Ectodermal cell (in vitro differentiated cells): ENCODE results near the gene ALG11.
"Not testable (repeated sequence)": the region's sequence is repeated elsewhere in the genome, so short reads cannot be mapped to it uniquely, and the experiment has no call there.

Experiments used
- H3K27ac ChIP-seq: 2 replicates; pipeline ENCODE4 v1.7.0; 2013; ENCODE audit warnings: mild to moderate bottlenecking, low read depth, low read length; ENCODE audit not compliant: insufficient read depth, poor library complexity, severe bottlenecking
- H3K27me3 ChIP-seq: 2 replicates; pipeline ENCODE4 v1.7.0; 2013; ENCODE audit warnings: mild to moderate bottlenecking, low read length; ENCODE audit not compliant: insufficient read depth, control insufficient read depth, poor library complexity, severe bottlenecking
- H3K36me3 ChIP-seq: one replicate; pipeline ENCODE4 v1.7.0; 2013; ENCODE audit warnings: low read length; ENCODE audit not compliant: control insufficient read depth, insufficient read depth
- H3K4me1 ChIP-seq: one replicate; pipeline ENCODE4 v1.7.0; 2013; ENCODE audit warnings: low read length; ENCODE audit not compliant: control insufficient read depth, insufficient read depth
- H3K4me3 ChIP-seq: 2 replicates; pipeline ENCODE4 v1.7.0; 2013; ENCODE audit warnings: low read depth, low read length, control low read depth; ENCODE audit not compliant: insufficient read depth
- H3K9me3 ChIP-seq: 2 replicates; pipeline ENCODE4 v1.7.0; 2013; ENCODE audit warnings: mild to moderate bottlenecking, low read length, moderate library complexity; ENCODE audit not compliant: control insufficient read depth
- WGBS, 2 experiments: methylation state at CpG; one replicate each; pipeline ENCODE4 v1.1.7; 2013; ENCODE audit warnings: missing lambda C conversion rate in 2 of 2; 5-methylcytosine and 5-hydroxymethylcytosine counted together

Gene ALG11

GRCh38 chr13:52027832-52028231, 15.6 kb downstream of the ALG11 start:
- 96 to 100% methylated on average over 1 of the region's 1 CpG for WGBS, 2 experiments
- no peak overlapping the region for H3K4me3 ChIP-seq
- no peaks in the 10 kb centered on the region for H3K9me3 ChIP-seq
- no peak overlapping the region for H3K27ac ChIP-seq
- no peaks in the 10 kb centered on the region for H3K27me3 ChIP-seq
- no peaks in the 10 kb centered on the region for H3K4me1 ChIP-seq
- H3K36me3 ChIP-seq, result peaks cover 43% of the 10 kb centered on the region

- peaks cover 43% of the 10 kb centered on the region for H3K36me3 ChIP-seq
- 94 to 98% methylated on average over 4 of the region's 4 CpGs for WGBS, 2 experiments
- H3K9me3 ChIP-seq, result no peaks in the 10 kb centered on the region
- H3K4me1 ChIP-seq, result no peaks in the 10 kb centered on the region
- H3K4me3 ChIP-seq, result no peak overlapping the region
- H3K27me3 ChIP-seq, result no peaks in the 10 kb centered on the region
- H3K27ac ChIP-seq, result no peak overlapping the region
Observed at GRCh38 chr13:52029569-52029968, 17.4 kb downstream of the ALG11 start.

GRCh38 chr13:52030401-52030800, 18.2 kb downstream of the ALG11 start:
- H3K27me3 ChIP-seq, H3K27ac ChIP-seq, H3K9me3 ChIP-seq, H3K4me1 ChIP-seq, H3K4me3 ChIP-seq: not testable (repeated sequence)
- H3K36me3 ChIP-seq, result peaks cover 39% of the 10 kb centered on the region
- 97 to 98% methylated on average over 6 of the region's 6 CpGs for WGBS, 2 experiments

- no peaks in the 10 kb centered on the region for H3K27me3 ChIP-seq
- no peaks in the 10 kb centered on the region for H3K4me1 ChIP-seq
- H3K27ac ChIP-seq, result no peak overlapping the region
- peaks cover 20% of the 10 kb centered on the region for H3K36me3 ChIP-seq
- no peak overlapping the region for H3K4me3 ChIP-seq
- WGBS, 2 experiments, result 97 to 98% methylated on average over 2 of the region's 2 CpGs
- no peaks in the 10 kb centered on the region for H3K9me3 ChIP-seq
Observed at GRCh38 chr13:52033039-52033438, 20.8 kb downstream of the ALG11 start.

- 85 to 92% methylated on average over 5 of the region's 5 CpGs for WGBS, 2 experiments
- Histone ChIP-seq H3K9me3 (no peaks in the 10 kb centered on the region), H3K4me1 (no peaks in the 10 kb centered on the region), H3K27me3 (no peaks in the 10 kb centered on the region), H3K27ac (no peak overlapping the region), H3K4me3 (no peak overlapping the region), H3K36me3 (peaks cover 4% of the 10 kb centered on the region)
Observed at GRCh38 chr13:52034616-52035226, 22.5 kb downstream of the ALG11 start.

- H3K4me3 ChIP-seq, result no peak overlapping the region
- WGBS, 2 experiments, result 79 to 86% methylated on average over 1 of the region's 1 CpG
Observed at GRCh38 chr13:52036037-52036436, 23.8 kb downstream of the ALG11 start.

GRCh38 chr13:52043675-52044074, 31.5 kb downstream of the ALG11 start:
- Histone ChIP-seq H3K4me1 (no peaks in the 10 kb centered on the region), H3K9me3 (no peaks in the 10 kb centered on the region), H3K27me3 (no peaks in the 10 kb centered on the region), H3K36me3 (no peaks in the 10 kb centered on the region), H3K4me3 (no peak overlapping the region), H3K27ac (no peak overlapping the region)
- 91 to 94% methylated on average over 3 of the region's 3 CpGs for WGBS, 2 experiments

More at GRCh38 chr13:52036037-52036436, 23.8 kb downstream of the ALG11 start:
- Histone ChIP-seq H3K9me3 (no peaks in the 10 kb centered on the region), H3K36me3 (peaks cover 4% of the 10 kb centered on the region), H3K27ac (no peak overlapping the region), H3K27me3 (no peaks in the 10 kb centered on the region), H3K4me1 (no peaks in the 10 kb centered on the region)

- no peaks in the 10 kb centered on the region for H3K27me3 ChIP-seq
- 93 to 97% methylated on average over 3 of the region's 3 CpGs for WGBS, 2 experiments
- H3K27ac ChIP-seq, result no peak overlapping the region
- no peaks in the 10 kb centered on the region for H3K9me3 ChIP-seq
- no peak overlapping the region for H3K4me3 ChIP-seq
- no peaks in the 10 kb centered on the region for H3K4me1 ChIP-seq
- H3K36me3 ChIP-seq, result no peaks in the 10 kb centered on the region
Observed at GRCh38 chr13:52047463-52047862, 35.3 kb downstream of the ALG11 start.

- Histone ChIP-seq H3K4me1 (no peaks in the 10 kb centered on the region), H3K27me3 (no peaks in the 10 kb centered on the region), H3K4me3 (no peak overlapping the region), H3K27ac (no peak overlapping the region), H3K9me3 (no peaks in the 10 kb centered on the region), H3K36me3 (no peaks in the 10 kb centered on the region)
- 95% methylated on average over 2 of the region's 2 CpGs for WGBS, 2 experiments
Observed at GRCh38 chr13:52048516-52048915, 36.3 kb downstream of the ALG11 start.

- no peak overlapping the region for H3K27ac ChIP-seq
- WGBS, 2 experiments, result 91 to 94% methylated on average over 7 of the region's 7 CpGs
Observed at GRCh38 chr13:52051400-52051799, 39.2 kb downstream of the ALG11 start.

GRCh38 chr13:52053460-52053859, 41.3 kb downstream of the ALG11 start:
- no peaks in the 10 kb centered on the region for H3K4me1 ChIP-seq
- 91 to 92% methylated on average over 4 of the region's 4 CpGs for WGBS, 2 experiments
- H3K9me3 ChIP-seq, result no peaks in the 10 kb centered on the region
- H3K27me3 ChIP-seq, result no peaks in the 10 kb centered on the region
- H3K27ac ChIP-seq, result no peak overlapping the region
- H3K4me3 ChIP-seq, result no peak overlapping the region
- H3K36me3 ChIP-seq, result no peaks in the 10 kb centered on the region

More at GRCh38 chr13:52051400-52051799, 39.2 kb downstream of the ALG11 start:
- Histone ChIP-seq H3K4me1 (no peaks in the 10 kb centered on the region), H3K4me3 (no peak overlapping the region), H3K36me3 (no peaks in the 10 kb centered on the region), H3K27me3 (no peaks in the 10 kb centered on the region), H3K9me3 (no peaks in the 10 kb centered on the region)
